ENCODE measurements around the gene NEK10.

GRCh38 chr3:27146786-27147185, 222.4 kb downstream of the NEK10 start:
- TF ChIP-seq ATOH8 (CRISPR knock-in tag; IDR thresholded peaks at IDR 0.05; ENCODE audit: low read depth) (no peak), MAFK (IDR thresholded peaks at IDR 0.05; ENCODE audit: partially characterized antibody) (no peak), CHD2 (IDR thresholded peaks at IDR 0.05; ENCODE audit: low read length, partially characterized antibody) (no peak), NFE2L2 (conservative IDR thresholded peaks at IDR 0.05; ENCODE audit: low read length) (no peak), POLR2A (IDR thresholded peaks at IDR 0.05; ENCODE audit: low read length) (no peak), MYC (IDR thresholded peaks at IDR 0.05; ENCODE audit: borderline replicate concordance, low read length) (no peak), CTCF (IDR thresholded peaks at IDR 0.05) (no peak), ZSCAN20 (CRISPR knock-in tag; IDR thresholded peaks at IDR 0.05) (no peak)

Measured in A549 (cell line).